ENCODE data around the gene DEPP1. TPM values are rescaled to one million over a fixed set of nuclear protein-coding genes. Genes with fewer than 3 reads are reported as not detected.

DEPP1 gene
- total and polyA plus RNA-seq, 4 donors: 10.7 to 79.3 (median 33.5) TPM

- no peak for TF ChIP-seq CTCF (IDR thresholded peaks at IDR 0.05; ENCODE audit: low read depth, low read length, missing input control)
These were observed 10.5 kb upstream of the DEPP1 start (continued) for GRCh38 chr10:44988957-44989585.

- no peak overlapping the region for H3K4me3 ChIP-seq (ENCODE audit: low read depth in 1 of 3, low read length in 3 of 3)
- TF ChIP-seq NR2F2 (IDR thresholded peaks at IDR 0.05) (peak; percentile 35), RXRA (IDR thresholded peaks at IDR 0.05) (no peak)
- H3K27me3 ChIP-seq (ENCODE audit: control insufficient read depth in 4 of 4, insufficient read depth in 4 of 4, low read length in 3 of 4): no peaks in the 10 kb centered on the region
- peaks cover 24 to 31% (median 30%) of the 10 kb centered on the region in 4 donors for H3K4me1 ChIP-seq (ENCODE audit: control insufficient read depth in 4 of 4, insufficient read depth in 4 of 4, low read length in 3 of 4)
- no peak for DNase-seq (ENCODE audit: low spot score)
- 74% methylated on average over 3 of the region's 3 CpGs for WGBS
- no peaks in the 10 kb centered on the region for H3K36me3 ChIP-seq (ENCODE audit: control insufficient read depth in 4 of 4, insufficient read depth in 3 of 4, low read depth in 1 of 4, low read length in 3 of 4)
- H3K9ac ChIP-seq (ENCODE audit: low read depth in 1 of 2, low read length in 2 of 2): no peak overlapping the region
- no peak overlapping the region for H3K27ac ChIP-seq (ENCODE audit: low read depth in 1 of 2, low read length in 2 of 2)
- H3K9me3 ChIP-seq (ENCODE audit: control insufficient read depth in 4 of 4, low read length in 3 of 4): no peaks in the 10 kb centered on the region
These were observed 8.1 kb upstream of the DEPP1 start for GRCh38 chr10:44986670-44987069.

GRCh38 chr10:44986179-44986578 lies 7.6 kb upstream of the DEPP1 start:
- H3K27me3 ChIP-seq (ENCODE audit: control insufficient read depth in 4 of 4, insufficient read depth in 4 of 4, low read length in 3 of 4): no peaks in the 10 kb centered on the region
- H3K4me3 ChIP-seq (ENCODE audit: low read depth in 1 of 3, low read length in 3 of 3): no peak overlapping the region
- 98% methylated on average over 3 of the region's 3 CpGs for WGBS
- no peaks in the 10 kb centered on the region for H3K36me3 ChIP-seq (ENCODE audit: control insufficient read depth in 4 of 4, insufficient read depth in 3 of 4, low read depth in 1 of 4, low read length in 3 of 4)
- H3K9ac ChIP-seq (ENCODE audit: low read depth in 1 of 2, low read length in 2 of 2): no peak overlapping the region
- TF ChIP-seq HNF4G (IDR thresholded peaks at IDR 0.05): no peak
- TF ChIP-seq FOXA2 (IDR thresholded peaks at IDR 0.05): no peak
- TF ChIP-seq TAF1 (conservative IDR thresholded peaks at IDR 0.05): no peak
- no peak for TF ChIP-seq SP1 (IDR thresholded peaks at IDR 0.05)
- TF ChIP-seq MAX (IDR thresholded peaks at IDR 0.05): no peak
- no peak for TF ChIP-seq NR2F2 (IDR thresholded peaks at IDR 0.05)
- TF ChIP-seq JUND (IDR thresholded peaks at IDR 0.05): no peak
- TF ChIP-seq HNF4A (conservative IDR thresholded peaks at IDR 0.05): no peak
- no peak for TF ChIP-seq RAD21 (IDR thresholded peaks at IDR 0.05)
- TF ChIP-seq YY1 (IDR thresholded peaks at IDR 0.05): no peak
- TF ChIP-seq FOXA1 (IDR thresholded peaks at IDR 0.05): no peak
- TF ChIP-seq EGR1 (IDR thresholded peaks at IDR 0.05; ENCODE audit: low read depth in 2 of 2): no peak
- no peak for TF ChIP-seq ZBTB33 (IDR thresholded peaks at IDR 0.05)
- no peaks in the 10 kb centered on the region for H3K9me3 ChIP-seq (ENCODE audit: control insufficient read depth in 4 of 4, low read length in 3 of 4)
- H3K27ac ChIP-seq (ENCODE audit: low read depth in 1 of 2, low read length in 2 of 2): no peak overlapping the region
- H3K4me1 ChIP-seq (ENCODE audit: control insufficient read depth in 4 of 4, insufficient read depth in 4 of 4, low read length in 3 of 4): peaks cover 24 to 33% (median 31%) of the 10 kb centered on the region in 4 donors
- DNase-seq (ENCODE audit: low spot score): no peak
